ENCODE measurements around the gene MPI.

Gene MPI

GRCh38 chr15:74847432-74847831 lies 42.4 kb upstream of the MPI start:
- TF ChIP-seq ZNF341 (tag by site-specific recombination; IDR thresholded peaks at IDR 0.05; ENCODE audit: low read depth) (0 out of 2 replicates have a peak, but pooled peaks have one; percentile 32), ZNF600 (tag by site-specific recombination; IDR thresholded peaks at IDR 0.05) (peak; percentile 86), ZNF398 (tag by site-specific recombination; IDR thresholded peaks at IDR 0.05) (no peak), ZNF335 (tag by site-specific recombination; conservative IDR thresholded peaks at IDR 0.05) (no peak), SP2 (tag by site-specific recombination; IDR thresholded peaks at IDR 0.05) (peak; percentile 33; the same call in 1 of the 2 replicates)
- ChIA-PET CTCF (interaction anchor here (0.5 to 1.7 kb wide), 4 partner anchors 15 to 193 kb away, joined by 3 to 11 read pairs (median 4); no protein-coding TSS in a partner anchor), POLR2A (interaction anchor here (0.5 to 0.7 kb wide), 3 partner anchors 17 to 1426 kb away, joined by 3 to 6 read pairs (median 3); no protein-coding TSS in a partner anchor)
- Histone ChIP-seq H3K36me3 (ENCODE audit: control insufficient read depth in 2 of 2, insufficient read depth in 1 of 2, low read length in 2 of 2) (peaks cover 21 to 66% of the 10 kb centered on the region in 2 experiments), H3K4me1 (ENCODE audit: control insufficient read depth, insufficient read depth, low read length) (peaks cover 5% of the 10 kb centered on the region), H3K9me3 (ENCODE audit: control insufficient read depth, insufficient read depth, low read depth, low read length) (no peaks in the 10 kb centered on the region), H3K4me3 (ENCODE audit: low read depth, low read length) (no peak overlapping the region), H3K27ac (ENCODE audit: extremely low read depth, low read depth, low read length) (no peak overlapping the region)

- no peaks in the 10 kb centered on the region for H3K4me1 ChIP-seq (ENCODE audit: control insufficient read depth, insufficient read depth, low read length)
- H3K9me3 ChIP-seq (ENCODE audit: control insufficient read depth, insufficient read depth, low read depth, low read length), result no peaks in the 10 kb centered on the region
- TF ChIP-seq ZNF354C (tag by site-specific recombination; IDR thresholded peaks at IDR 0.05; ENCODE audit: borderline replicate concordance, low read depth), result no peak
- no peak for TF ChIP-seq ZNF571 (tag by site-specific recombination; IDR thresholded peaks at IDR 0.05)
- no peak for TF ChIP-seq SETDB1 (IDR thresholded peaks at IDR 0.05; ENCODE audit: insufficient read length, low read length)
- no peak overlapping the region for H3K27ac ChIP-seq (ENCODE audit: extremely low read depth, low read depth, low read length)
- CTCF ChIA-PET, result interaction anchor here (0.7 to 2.1 kb wide), 2 partner anchors 51 to 63 kb away, joined by 3 to 7 read pairs; no protein-coding TSS in a partner anchor
- peaks cover 26 to 75% of the 10 kb centered on the region in 2 experiments for H3K36me3 ChIP-seq (ENCODE audit: control insufficient read depth in 2 of 2, insufficient read depth in 1 of 2, low read length in 2 of 2)
- H3K4me3 ChIP-seq (ENCODE audit: low read depth, low read length), result no peak overlapping the region
- POLR2A ChIA-PET, result interaction anchor here (0.6 kb wide), 1 partner anchor 16 kb away, joined by 5 read pairs; no protein-coding TSS in a partner anchor
Observed at GRCh38 chr15:74850393-74850792, 39.4 kb upstream of the MPI start.

GRCh38 chr15:74851960-74852359 lies 37.9 kb upstream of the MPI start:
- no peak overlapping the region for H3K4me3 ChIP-seq (ENCODE audit: low read depth, low read length)
- ChIA-PET CTCF (interaction anchor here (0.6 to 1.3 kb wide), 2 partner anchors 52 to 136 kb away, joined by 3 read pairs; no protein-coding TSS in a partner anchor), POLR2A (no interaction called here)
- H3K9me3 ChIP-seq (ENCODE audit: control insufficient read depth, insufficient read depth, low read depth, low read length), result no peaks in the 10 kb centered on the region
- H3K27ac ChIP-seq (ENCODE audit: extremely low read depth, low read depth, low read length), result no peak overlapping the region; the same call in 1 of the 2 replicates
- TF ChIP-seq ZNF629 (tag by site-specific recombination; IDR thresholded peaks at IDR 0.05), result no peak
- no peak for TF ChIP-seq ZNF785 (tag by site-specific recombination; IDR thresholded peaks at IDR 0.05)
- peak; percentile 89 for TF ChIP-seq ZNF600 (tag by site-specific recombination; IDR thresholded peaks at IDR 0.05)
- peaks cover 26 to 71% of the 10 kb centered on the region in 2 experiments for H3K36me3 ChIP-seq (ENCODE audit: control insufficient read depth in 2 of 2, insufficient read depth in 1 of 2, low read length in 2 of 2)
- peaks cover under 1% of the 10 kb centered on the region for H3K4me1 ChIP-seq (ENCODE audit: control insufficient read depth, insufficient read depth, low read length)

- POLR2A ChIA-PET, result interaction anchor here (2.1 kb wide), 1 partner anchor 52 kb away, joined by 5 read pairs; the partner anchor contains the start of gene FAM219B
Observed at GRCh38 chr15:74854453-74855022, 35.3 kb upstream of the MPI start.

More at GRCh38 chr15:74854453-74855022, 35.3 kb upstream of the MPI start:
- Histone ChIP-seq H3K4me3 (ENCODE audit: low read depth, low read length) (no peak overlapping the region), H3K27ac (ENCODE audit: extremely low read depth, low read depth, low read length) (no peak overlapping the region), H3K36me3 (ENCODE audit: control insufficient read depth in 2 of 2, insufficient read depth in 1 of 2, low read length in 2 of 2) (peaks cover 12 to 51% of the 10 kb centered on the region in 2 experiments), H3K9me3 (ENCODE audit: control insufficient read depth, insufficient read depth, low read depth, low read length) (no peaks in the 10 kb centered on the region), H3K4me1 (ENCODE audit: control insufficient read depth, insufficient read depth, low read length) (peaks cover 12% of the 10 kb centered on the region)
- CTCF ChIA-PET, result interaction anchor here (0.6 to 1.0 kb wide), 2 partner anchors 79 to 84 kb away, joined by 3 to 4 read pairs; no protein-coding TSS in a partner anchor
- no peak for TF ChIP-seq SCRT2 (tag by site-specific recombination; IDR thresholded peaks at IDR 0.05)
- no peak for TF ChIP-seq REPIN1 (tag by site-specific recombination; IDR thresholded peaks at IDR 0.05; ENCODE audit: low read depth)
- TF ChIP-seq KLF10 (tag by site-specific recombination; IDR thresholded peaks at IDR 0.05), result no peak
- TF ChIP-seq ZNF791 (tag by site-specific recombination; IDR thresholded peaks at IDR 0.05), result no peak
- TF ChIP-seq KLF7 (tag by site-specific recombination; IDR thresholded peaks at IDR 0.05; ENCODE audit: borderline replicate concordance), result no peak
- TF ChIP-seq ZSCAN30 (tag by site-specific recombination; IDR thresholded peaks at IDR 0.05), result no peak
- no peak for TF ChIP-seq ZNF645 (tag by site-specific recombination; IDR thresholded peaks at IDR 0.05)
- no peak for TF ChIP-seq ZNF202 (tag by site-specific recombination; IDR thresholded peaks at IDR 0.05; ENCODE audit: borderline replicate concordance)

Data from HEK293 (cell line).